Activated T-helper 2 cell treated with anti-CD3 and anti-CD28 coated beads, Interferon-gamma antibody, Interleukin-2, Interleukin-4, amounts not matched to agents 10 μg/mL and 5 μg/mL and 100 μg/mL, durations not matched to agents 14 hours and 24 hours and 36 hours (primary cell): Measurements from ENCODE around the gene EZR. TPM values are rescaled to one million over a fixed set of nuclear protein-coding genes. Genes with fewer than 3 reads are reported as not detected.

ENCODE experiments used
- DNase-seq: peaks from one replicate; pipeline ENCODE4 v3.0.0; 2021; ENCODE audit warnings: low spot score
- H3K27ac Mint-ChIP-seq: one replicate; pipeline ENCODE4 v1.8.0; 2021; ENCODE audit warnings: mixed read lengths
- H3K27me3 Mint-ChIP-seq: one replicate; pipeline ENCODE4 v1.8.0; 2021; ENCODE audit warnings: low read depth, mixed read lengths
- H3K36me3 Mint-ChIP-seq: one replicate; pipeline ENCODE4 v1.8.0; 2021; ENCODE audit warnings: low read depth, mixed read lengths
- H3K4me1 Mint-ChIP-seq: one replicate; pipeline ENCODE4 v1.8.0; 2021; ENCODE audit warnings: low read depth, mixed read lengths
- H3K4me3 Mint-ChIP-seq: one replicate; pipeline ENCODE4 v1.8.0; 2021; ENCODE audit warnings: low read depth, mild to moderate bottlenecking, moderate library complexity, mixed read lengths
- H3K9me3 Mint-ChIP-seq: one replicate; pipeline ENCODE4 v1.8.0; 2021; ENCODE audit warnings: mixed read lengths
- intact Hi-C: fragments of 100-400 bp; cut with micrococcal nuclease; formaldehyde crosslinking; loops from one replicate; pipeline ENCODE4 v1.15.1; 2023
- total RNA-seq: library from RNA; stranded (reverse); gene quantifications from 2 replicates; pipeline ENCODE4 v1.2.3, GENCODE V29; 2022

EZR gene
- total RNA-seq, 1 donor from 2014 or later = 204 TPM

DNA sequence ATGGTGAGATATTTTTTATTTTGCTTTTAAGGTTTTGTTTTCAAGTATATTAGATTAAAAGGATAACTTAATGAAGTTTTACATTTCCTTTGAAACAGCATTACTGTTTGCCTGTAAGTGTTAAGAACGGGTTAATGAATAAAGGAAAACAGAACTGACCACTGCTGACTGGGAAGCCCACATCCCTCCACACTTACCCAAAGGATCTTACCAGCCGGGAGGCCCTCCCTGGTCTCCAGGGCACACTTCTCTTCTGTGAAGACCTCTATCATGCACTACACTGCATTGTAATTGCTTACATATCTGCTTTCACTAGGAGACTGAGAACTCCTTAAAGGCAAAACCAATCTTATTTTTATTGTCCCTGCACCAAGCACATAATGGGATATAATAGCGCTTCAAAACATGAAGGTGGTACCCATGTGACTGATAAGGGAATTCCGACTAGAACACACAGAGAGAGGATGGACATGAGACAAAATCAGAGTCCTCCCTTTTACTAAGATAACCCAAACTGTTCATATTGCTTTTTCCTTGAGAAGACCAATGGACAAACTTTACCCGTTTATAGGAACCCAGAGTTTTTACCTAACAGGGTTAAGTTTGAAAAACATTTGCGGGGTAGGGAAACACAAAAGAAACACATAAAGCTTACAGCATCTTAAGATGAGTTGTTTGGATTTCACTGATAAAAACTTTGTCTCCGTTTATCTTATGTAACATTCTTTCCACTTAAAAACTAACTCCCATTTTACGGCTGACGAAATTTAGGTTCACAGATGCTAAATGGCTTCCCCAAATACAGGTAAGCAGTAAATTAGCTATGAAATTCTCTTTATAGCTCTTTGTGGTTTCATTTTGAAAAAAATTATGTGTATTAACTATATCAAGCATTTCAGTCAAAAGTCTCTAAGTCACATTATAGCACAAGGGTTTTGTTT lies 8.7 kb downstream of the EZR start:
- intact Hi-C loops = loop anchor here (10.0 kb wide), 2 partner anchors 294 to 1204 kb away; no protein-coding TSS in a partner anchor
- peaks cover 97% of the 10 kb centered on the region for H3K36me3 Mint-ChIP-seq
- H3K27ac Mint-ChIP-seq = peak overlapping the region; percentile 39
- no peaks in the 10 kb centered on the region for H3K9me3 Mint-ChIP-seq
- no peaks in the 10 kb centered on the region for H3K27me3 Mint-ChIP-seq
- H3K4me1 Mint-ChIP-seq = peaks cover 84% of the 10 kb centered on the region
- no peak for DNase-seq
- H3K4me3 Mint-ChIP-seq = no peak overlapping the region

GRCh38 chr6:158808941-158809678 lies 10.1 kb downstream of the EZR start:
- intact Hi-C loops = no loop called here
- Mint-ChIP-seq H3K4me3 (no peak overlapping the region), H3K36me3 (peaks cover 93% of the 10 kb centered on the region), H3K27ac (no peak overlapping the region), H3K4me1 (peaks cover 81% of the 10 kb centered on the region), H3K27me3 (no peaks in the 10 kb centered on the region), H3K9me3 (no peaks in the 10 kb centered on the region)
- no peak for DNase-seq

DNA sequence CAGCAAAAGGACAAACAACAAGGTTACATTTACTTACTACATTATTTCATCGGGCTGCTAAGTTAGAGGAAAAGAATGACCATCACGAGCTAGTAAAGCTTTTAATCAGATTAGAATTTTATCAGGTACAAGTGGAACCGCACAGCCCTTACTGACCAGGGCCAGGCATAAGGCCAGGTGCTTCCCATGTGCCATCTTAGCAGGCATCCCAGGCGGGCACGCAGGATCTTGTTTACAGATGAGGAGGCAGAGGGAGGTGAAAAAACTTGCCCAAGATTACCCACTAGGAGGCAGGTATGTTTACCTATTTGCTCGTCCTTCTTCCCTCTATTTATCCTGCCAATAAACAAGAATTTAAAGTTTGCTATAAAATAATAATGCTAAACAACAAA lies 10.7 kb downstream of the EZR start:
- H3K27ac Mint-ChIP-seq = peak overlapping the region; percentile 18
- no peaks in the 10 kb centered on the region for H3K9me3 Mint-ChIP-seq
- intact Hi-C loops = no loop called here
- H3K4me1 Mint-ChIP-seq = peaks cover 81% of the 10 kb centered on the region
- peaks cover 92% of the 10 kb centered on the region for H3K36me3 Mint-ChIP-seq
- DNase-seq = no peak
- no peak overlapping the region for H3K4me3 Mint-ChIP-seq
- no peaks in the 10 kb centered on the region for H3K27me3 Mint-ChIP-seq

DNA sequence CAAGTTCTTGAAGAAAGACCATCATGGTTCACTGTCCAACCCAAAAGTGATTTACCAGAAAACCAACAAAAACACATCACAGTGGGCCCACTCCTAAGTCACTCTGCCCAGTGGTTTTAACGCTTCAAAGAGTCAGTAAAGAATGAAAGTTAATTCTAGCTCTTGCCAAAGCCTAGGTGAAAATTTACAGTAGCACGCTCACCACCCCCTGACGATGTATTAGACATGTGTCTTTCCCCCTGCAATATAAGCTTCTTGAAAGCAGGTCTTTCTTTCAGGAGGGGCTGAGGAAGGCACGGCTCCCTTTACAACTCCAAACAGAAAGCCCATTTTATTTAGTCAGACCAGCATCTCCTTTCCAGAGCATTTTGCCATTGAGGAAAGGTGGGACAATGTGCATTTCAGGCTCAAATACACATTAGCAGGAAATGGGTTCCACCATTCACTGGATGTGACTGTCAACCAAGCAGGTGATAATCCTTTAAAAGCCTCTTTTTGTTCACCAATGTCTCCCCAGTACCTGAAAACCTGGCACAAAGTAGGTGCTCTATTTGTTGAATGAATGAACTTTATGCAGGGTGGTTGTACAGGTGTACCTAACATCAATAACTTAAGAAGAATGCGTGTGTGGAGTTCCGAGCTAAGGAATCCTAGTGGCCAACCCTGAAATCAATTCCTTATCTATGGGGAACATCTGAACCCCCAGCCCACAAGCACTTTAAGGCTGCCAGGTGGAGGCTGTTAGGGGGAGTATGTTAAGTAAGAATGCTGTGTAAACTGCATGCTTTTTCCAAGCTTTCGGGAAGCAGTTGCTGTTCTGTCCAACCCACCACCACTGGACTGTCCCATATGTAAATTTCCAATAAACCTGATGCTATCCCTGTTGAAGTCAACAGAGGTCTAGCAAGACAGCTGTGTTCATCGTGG lies 11.4 kb downstream of the EZR start:
- H3K4me3 Mint-ChIP-seq = no peak overlapping the region
- DNase-seq = no peak
- intact Hi-C loops = no loop called here
- H3K27ac Mint-ChIP-seq = no peak overlapping the region
- no peaks in the 10 kb centered on the region for H3K9me3 Mint-ChIP-seq
- peaks cover 88% of the 10 kb centered on the region for H3K36me3 Mint-ChIP-seq
- peaks cover 76% of the 10 kb centered on the region for H3K4me1 Mint-ChIP-seq
- no peaks in the 10 kb centered on the region for H3K27me3 Mint-ChIP-seq

GRCh38 chr6:158805698-158806377 lies 13.3 kb downstream of the EZR start:
- H3K4me3 Mint-ChIP-seq = no peak overlapping the region
- peaks cover 75% of the 10 kb centered on the region for H3K36me3 Mint-ChIP-seq
- peak overlapping the region; percentile 20 for H3K27ac Mint-ChIP-seq

DNA sequence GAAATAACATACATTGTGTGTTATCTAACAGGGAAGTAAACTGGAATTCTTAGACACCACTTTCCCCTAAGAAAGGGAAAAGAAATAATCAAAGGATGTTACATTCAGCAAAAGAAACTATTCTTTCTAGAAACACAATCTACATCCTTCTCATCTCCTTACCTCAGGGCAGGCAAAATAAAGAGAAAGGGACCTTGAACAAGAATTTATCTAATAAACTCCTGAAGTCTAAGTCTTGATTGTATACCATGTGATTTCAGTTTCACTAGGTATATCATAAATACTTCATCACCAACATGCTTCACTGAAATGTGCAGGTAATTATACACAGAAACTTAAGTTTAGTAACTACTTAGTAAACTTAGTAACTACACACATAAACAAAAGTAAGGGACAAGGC lies 15.0 kb downstream of the EZR start:
- intact Hi-C loops = loop anchor here (1.0 kb wide), 1 partner anchor 8 kb away; no protein-coding TSS in a partner anchor
- no peaks in the 10 kb centered on the region for H3K27me3 Mint-ChIP-seq

More at GRCh38 chr6:158805698-158806377, 13.3 kb downstream of the EZR start:
- H3K27me3 Mint-ChIP-seq = no peaks in the 10 kb centered on the region
- H3K9me3 Mint-ChIP-seq = no peaks in the 10 kb centered on the region
- H3K4me1 Mint-ChIP-seq = peaks cover 78% of the 10 kb centered on the region
- intact Hi-C loops = no loop called here
- DNase-seq = no peak

DNA sequence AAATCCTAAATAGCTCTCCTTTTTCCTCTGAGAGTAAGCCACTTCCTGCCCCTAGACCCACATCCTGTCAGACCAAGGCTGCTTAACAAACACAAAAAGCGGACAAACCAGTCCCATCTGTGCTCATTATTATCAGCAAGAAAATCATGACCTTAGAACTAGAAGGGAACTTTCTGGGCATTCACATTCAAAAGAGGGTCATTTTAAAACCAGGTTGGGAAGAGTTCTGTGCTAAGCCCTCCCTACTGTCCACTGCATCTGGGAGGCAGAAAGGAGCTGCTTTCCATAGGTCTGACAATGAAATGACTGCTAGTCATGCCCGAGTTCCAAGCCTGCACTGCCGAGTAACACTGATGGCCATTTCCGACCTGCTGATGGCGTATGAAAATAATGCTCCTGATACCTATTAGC lies 15.4 kb downstream of the EZR start:
- Mint-ChIP-seq H3K4me1 (peaks cover 75% of the 10 kb centered on the region), H3K27me3 (no peaks in the 10 kb centered on the region), H3K27ac (peak overlapping the region; percentile 65), H3K9me3 (no peaks in the 10 kb centered on the region), H3K36me3 (peaks cover 65% of the 10 kb centered on the region), H3K4me3 (peak overlapping the region; percentile 48)
- peak; percentile 41 for DNase-seq
- intact Hi-C loops = loop anchor here (1.0 to 2.0 kb wide), 2 partner anchors 9 to 13 kb away; no protein-coding TSS in a partner anchor

More for the DNA sequence above, 15.0 kb downstream of the EZR start:
- DNase-seq = no peak
- no peaks in the 10 kb centered on the region for H3K9me3 Mint-ChIP-seq
- peak overlapping the region; percentile 65 for H3K27ac Mint-ChIP-seq
- peak overlapping the region; percentile 48 for H3K4me3 Mint-ChIP-seq
- H3K4me1 Mint-ChIP-seq = peaks cover 75% of the 10 kb centered on the region
- H3K36me3 Mint-ChIP-seq = peaks cover 66% of the 10 kb centered on the region

GRCh38 chr6:158801655-158802294 lies 17.4 kb downstream of the EZR start:
- H3K9me3 Mint-ChIP-seq = no peaks in the 10 kb centered on the region
- H3K36me3 Mint-ChIP-seq = peaks cover 59% of the 10 kb centered on the region
- intact Hi-C loops = loop anchor here (2.0 kb wide), 1 partner anchor 15 kb away; no protein-coding TSS in a partner anchor
- no peaks in the 10 kb centered on the region for H3K27me3 Mint-ChIP-seq
- H3K27ac Mint-ChIP-seq = no peak overlapping the region
- no peak for DNase-seq
- H3K4me3 Mint-ChIP-seq = no peak overlapping the region
- peaks cover 72% of the 10 kb centered on the region for H3K4me1 Mint-ChIP-seq

DNA sequence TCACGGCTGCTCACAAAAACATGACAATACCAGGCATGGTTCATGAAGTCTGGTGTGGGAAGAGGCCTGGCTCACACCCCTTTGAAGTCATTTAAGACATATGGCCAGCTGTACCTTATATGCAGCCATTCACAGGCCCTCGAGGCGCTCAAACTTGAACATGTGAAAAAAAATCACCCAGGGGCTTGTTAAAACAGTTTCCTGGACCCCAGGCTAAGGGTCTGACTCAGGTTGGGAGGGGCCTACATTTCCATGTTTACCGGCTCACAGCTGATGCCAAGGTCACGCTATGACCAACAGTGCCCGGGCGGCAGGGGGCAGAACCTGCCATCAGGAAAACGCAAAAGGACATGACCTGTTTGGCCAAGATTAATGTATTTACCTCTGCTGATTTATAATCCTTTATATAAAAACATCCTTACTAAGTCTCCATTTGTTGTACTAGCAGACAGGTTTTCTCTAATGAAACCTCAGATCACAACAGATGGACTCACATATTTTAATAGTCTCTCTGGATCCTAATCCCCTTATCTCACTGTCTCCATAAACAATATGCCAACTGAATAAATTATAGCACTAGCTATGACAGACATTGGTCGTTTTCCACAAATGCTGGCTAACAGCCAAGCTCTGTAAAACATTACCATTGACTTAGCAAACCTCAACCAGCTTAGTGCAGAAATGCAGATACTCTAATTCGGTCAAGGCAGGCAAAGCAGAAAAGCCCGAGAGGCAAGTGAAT lies 19.9 kb downstream of the EZR start:
- no peaks in the 10 kb centered on the region for H3K9me3 Mint-ChIP-seq
- H3K4me3 Mint-ChIP-seq = no peak overlapping the region
- no peak for DNase-seq
- H3K4me1 Mint-ChIP-seq = peaks cover 70% of the 10 kb centered on the region
- H3K27ac Mint-ChIP-seq = peak overlapping the region; percentile 56
- intact Hi-C loops = loop anchor here (10.0 kb wide), 2 partner anchors 336 to 666 kb away; no protein-coding TSS in a partner anchor
- no peaks in the 10 kb centered on the region for H3K27me3 Mint-ChIP-seq
- H3K36me3 Mint-ChIP-seq = peaks cover 56% of the 10 kb centered on the region

DNA sequence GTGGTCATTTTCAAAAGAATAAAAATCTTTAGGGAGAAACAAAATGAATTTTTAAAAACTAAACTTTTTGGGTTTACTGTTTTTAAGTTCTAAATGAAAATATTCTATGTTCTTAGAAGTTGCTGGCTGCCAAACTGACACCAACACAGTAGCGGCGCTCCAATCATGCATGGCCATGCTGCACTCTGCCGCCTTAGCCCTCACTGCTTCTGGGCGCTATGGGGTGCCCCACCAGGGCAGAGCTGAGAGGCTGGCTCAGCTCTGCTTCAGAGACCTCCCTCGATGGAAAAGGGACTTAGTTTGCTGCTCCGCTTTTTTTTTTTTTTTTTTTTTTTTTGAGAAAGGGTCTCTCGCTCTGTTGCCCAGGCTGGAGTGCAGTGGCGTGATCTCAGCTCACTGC lies 20.9 kb downstream of the EZR start:
- DNase-seq = no peak
- H3K4me3 Mint-ChIP-seq = no peak overlapping the region
- no peaks in the 10 kb centered on the region for H3K9me3 Mint-ChIP-seq
- no peak overlapping the region for H3K27ac Mint-ChIP-seq
- no peaks in the 10 kb centered on the region for H3K27me3 Mint-ChIP-seq
- H3K4me1 Mint-ChIP-seq = peaks cover 70% of the 10 kb centered on the region
- H3K36me3 Mint-ChIP-seq = peaks cover 55% of the 10 kb centered on the region
- intact Hi-C loops = loop anchor here (10.0 kb wide), 2 partner anchors 336 to 666 kb away; no protein-coding TSS in a partner anchor
